Peyer's patch (tissue), 4 donors: ENCODE measurements around the gene EXOC1L. TPM values are rescaled to one million over a fixed set of nuclear protein-coding genes. Genes with fewer than 3 reads are reported as not detected.

ENCODE experiments used
- DNase-seq, 3 donors: peaks; one replicate each; pipeline ENCODE4 v3.0.0-alpha.2; 2017 to 2019
- H3K27ac ChIP-seq, 4 donors: fragments of 200-600 bp; sonication (generic); one replicate each; pipeline ENCODE4 v1.5.1; 2016 to 2019
- H3K27me3 ChIP-seq, 2 donors: fragments of 200-600 bp; sonication (generic); one replicate each; pipeline ENCODE4 v1.5.1; 2019
- H3K36me3 ChIP-seq, 3 donors: fragments of 200-600 bp; sonication (generic); one replicate each; pipeline ENCODE4 v1.5.1; 2016 to 2019
- H3K4me1 ChIP-seq, 4 donors: fragments of 200-600 bp; sonication (generic); one replicate each; pipeline ENCODE4 v1.5.1; 2016 to 2019
- H3K4me3 ChIP-seq, 4 donors: fragments of 200-600 bp; sonication (generic); 1 replicate in 3 of 4; 2 replicates in 1 of 4; pipeline ENCODE4 v1.5.1; 2016 to 2019; ENCODE audit warnings: mild to moderate bottlenecking in 1 of 4
- H3K9me3 ChIP-seq, 4 donors: fragments of 200-600 bp; sonication (generic); one replicate each; pipeline ENCODE4 v1.5.1; 2016 to 2019; ENCODE audit warnings: mild to moderate bottlenecking in 1 of 4
- POLR2A ChIP-seq, 2 donors: fragments of 450-650 bp; IDR thresholded peaks; one replicate each; pipeline ENCODE4 v1.5.1; 2017; ENCODE audit warnings: antibody characterized with exemption in 2 of 2, mild to moderate bottlenecking in 2 of 2, moderate library complexity in 2 of 2
- total RNA-seq, 4 donors: library from RNA; depleted of rRNA; stranded (reverse); fragments of >200 nt; gene quantifications; one replicate each; pipeline ENCODE4 v1.1.0, GENCODE V29; 2016
- TF ChIP-seq, protein P1 (sequence below), 6 experiments: fragments of 450-650 bp in 4 of 6; fragments of 200-600 bp in 2 of 6; sonication (generic) in 1 of 6; IDR thresholded peaks; one replicate each; pipeline ENCODE4 v1.5.1; 2017 to 2019; ENCODE audit warnings: antibody characterized with exemption in 6 of 6, mild to moderate bottlenecking in 3 of 6, moderate library complexity in 1 of 6

The EXOC1L gene
- total RNA-seq, 4 donors from 2014 or later, result not detected

DNA sequence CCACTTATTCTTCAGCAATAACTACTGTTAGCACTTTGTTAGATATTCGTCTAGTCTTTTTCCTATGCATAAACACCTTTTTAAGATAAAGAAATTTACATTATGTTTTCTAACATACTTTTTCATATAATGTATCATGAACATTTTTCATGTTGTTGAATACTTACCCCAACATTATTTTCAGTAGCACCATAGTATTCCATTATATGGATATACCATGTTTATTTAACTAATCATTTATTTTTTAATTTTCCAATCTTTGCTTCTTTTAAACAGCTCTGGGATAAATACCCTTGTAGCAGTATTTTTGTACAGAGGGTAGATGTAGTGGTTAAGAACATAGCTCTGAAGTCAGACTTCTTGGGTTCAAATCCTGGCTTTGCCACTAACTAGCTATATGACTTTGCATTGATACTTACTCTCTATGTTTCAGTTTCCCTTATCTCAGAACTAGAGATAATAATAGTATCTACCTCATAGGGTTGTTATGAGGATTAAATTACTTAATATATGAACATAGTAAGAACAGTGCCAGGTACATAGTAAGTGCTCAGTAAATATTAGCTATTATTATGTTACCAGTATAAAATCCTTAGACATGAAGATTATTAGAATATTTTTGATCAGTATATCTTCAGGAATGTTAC lies 45.1 kb downstream of the EXOC1L start:
- H3K27me3 ChIP-seq, result no peaks in the 10 kb centered on the region
- H3K27ac ChIP-seq, result no peak overlapping the region
- DNase-seq, result no peak
- H3K4me1 ChIP-seq, result no peaks in the 10 kb centered on the region
- peaks cover 0 to 50% (median 3%) of the 10 kb centered on the region in 3 donors for H3K36me3 ChIP-seq
- no peak for TF ChIP-seq POLR2A (IDR thresholded peaks at IDR 0.05)
- TF ChIP-seq, protein P1, sequence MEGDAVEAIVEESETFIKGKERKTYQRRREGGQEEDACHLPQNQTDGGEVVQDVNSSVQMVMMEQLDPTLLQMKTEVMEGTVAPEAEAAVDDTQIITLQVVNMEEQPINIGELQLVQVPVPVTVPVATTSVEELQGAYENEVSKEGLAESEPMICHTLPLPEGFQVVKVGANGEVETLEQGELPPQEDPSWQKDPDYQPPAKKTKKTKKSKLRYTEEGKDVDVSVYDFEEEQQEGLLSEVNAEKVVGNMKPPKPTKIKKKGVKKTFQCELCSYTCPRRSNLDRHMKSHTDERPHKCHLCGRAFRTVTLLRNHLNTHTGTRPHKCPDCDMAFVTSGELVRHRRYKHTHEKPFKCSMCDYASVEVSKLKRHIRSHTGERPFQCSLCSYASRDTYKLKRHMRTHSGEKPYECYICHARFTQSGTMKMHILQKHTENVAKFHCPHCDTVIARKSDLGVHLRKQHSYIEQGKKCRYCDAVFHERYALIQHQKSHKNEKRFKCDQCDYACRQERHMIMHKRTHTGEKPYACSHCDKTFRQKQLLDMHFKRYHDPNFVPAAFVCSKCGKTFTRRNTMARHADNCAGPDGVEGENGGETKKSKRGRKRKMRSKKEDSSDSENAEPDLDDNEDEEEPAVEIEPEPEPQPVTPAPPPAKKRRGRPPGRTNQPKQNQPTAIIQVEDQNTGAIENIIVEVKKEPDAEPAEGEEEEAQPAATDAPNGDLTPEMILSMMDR (IDR thresholded peaks at IDR 0.05), result no peak
- no peaks in the 10 kb centered on the region for H3K9me3 ChIP-seq
- H3K4me3 ChIP-seq, result no peak overlapping the region

DNA sequence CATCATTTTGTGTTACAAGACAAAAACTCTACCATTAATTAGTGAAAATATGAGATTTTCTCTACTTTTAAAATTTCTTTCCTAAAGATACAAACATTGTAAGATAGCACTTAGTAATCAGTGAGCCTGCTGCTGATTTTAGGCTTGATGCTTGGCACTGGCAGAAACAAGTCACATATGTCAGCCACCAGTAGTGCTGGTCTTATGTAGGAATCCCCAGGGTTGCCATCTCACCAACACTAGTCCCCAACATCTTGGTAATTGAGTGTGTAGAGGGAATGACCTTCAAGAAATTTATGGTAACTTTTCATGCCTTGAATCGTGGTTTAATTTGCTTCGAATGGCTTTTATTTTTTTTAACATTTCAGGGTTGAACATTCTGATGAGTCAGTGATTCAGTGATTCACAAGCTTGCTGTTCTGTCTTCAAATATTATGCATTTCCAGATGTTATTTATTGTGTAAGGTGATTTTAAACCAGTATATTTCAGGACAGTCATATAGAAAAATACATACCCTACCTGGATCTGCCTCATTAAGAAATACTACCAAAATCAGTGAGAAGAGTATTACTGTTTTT lies 45.7 kb downstream of the EXOC1L start:
- Histone ChIP-seq H3K27me3 (no peaks in the 10 kb centered on the region), H3K9me3 (no peaks in the 10 kb centered on the region), H3K4me1 (no peaks in the 10 kb centered on the region), H3K36me3 (peaks cover 0 to 56% (median 3%) of the 10 kb centered on the region in 3 donors), H3K27ac (peak overlapping the region in 1 of 4 donors; percentile 59), H3K4me3 (no peak overlapping the region)
- no peak for DNase-seq
- no peak for TF ChIP-seq POLR2A (IDR thresholded peaks at IDR 0.05)
- TF ChIP-seq, protein P1 (IDR thresholded peaks at IDR 0.05), result no peak

GRCh38 chr4:55866290-55866907 lies 46.8 kb downstream of the EXOC1L start:
- peaks cover 0 to 60% (median 7%) of the 10 kb centered on the region in 3 donors for H3K36me3 ChIP-seq
- no peaks in the 10 kb centered on the region for H3K4me1 ChIP-seq
- TF ChIP-seq, protein P1 (IDR thresholded peaks at IDR 0.05), result no peak
- no peak for TF ChIP-seq POLR2A (IDR thresholded peaks at IDR 0.05)
- H3K27ac ChIP-seq, result peak overlapping the region in 2 of 4 donors; percentile 15 to 59
- H3K9me3 ChIP-seq, result no peaks in the 10 kb centered on the region
- DNase-seq, result no peak
- H3K4me3 ChIP-seq, result no peak overlapping the region
- H3K27me3 ChIP-seq, result no peaks in the 10 kb centered on the region

DNA sequence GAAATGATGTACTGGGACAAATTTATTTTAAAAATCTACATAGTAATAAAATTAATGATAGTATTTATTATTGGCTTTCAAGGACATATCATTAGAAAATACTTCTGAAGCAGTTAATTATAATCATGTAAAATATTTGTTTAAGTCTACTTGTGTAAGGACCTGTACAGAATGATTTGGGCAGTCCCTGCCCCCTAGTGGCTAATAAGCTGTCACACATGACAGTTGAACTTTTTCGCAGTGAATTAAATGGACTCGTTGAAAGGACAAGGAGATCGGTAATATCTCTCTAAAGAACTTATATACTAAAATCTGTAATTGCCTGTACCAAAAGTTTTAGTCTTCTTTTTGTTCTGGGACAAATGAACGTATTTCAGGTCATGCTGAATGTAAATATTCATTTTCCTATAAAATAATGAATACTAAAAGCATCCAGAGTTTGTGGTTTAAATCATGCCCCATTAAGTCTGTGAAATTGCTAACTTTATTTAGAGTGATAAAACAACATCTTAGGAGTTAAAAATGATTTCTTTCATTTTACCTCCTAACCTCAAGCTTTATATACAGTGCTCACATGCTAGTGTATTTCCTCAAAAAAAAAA lies 47.5 kb downstream of the EXOC1L start:
- TF ChIP-seq, protein P1 (IDR thresholded peaks at IDR 0.05), result peak in 5 of 6 experiments; percentile 74 to 86 (median 84)
- TF ChIP-seq POLR2A (IDR thresholded peaks at IDR 0.05), result no peak
- peak in 1 of 3 donors; percentile 70 for DNase-seq
- peaks cover 0 to 60% (median 7%) of the 10 kb centered on the region in 3 donors for H3K36me3 ChIP-seq

DNA sequence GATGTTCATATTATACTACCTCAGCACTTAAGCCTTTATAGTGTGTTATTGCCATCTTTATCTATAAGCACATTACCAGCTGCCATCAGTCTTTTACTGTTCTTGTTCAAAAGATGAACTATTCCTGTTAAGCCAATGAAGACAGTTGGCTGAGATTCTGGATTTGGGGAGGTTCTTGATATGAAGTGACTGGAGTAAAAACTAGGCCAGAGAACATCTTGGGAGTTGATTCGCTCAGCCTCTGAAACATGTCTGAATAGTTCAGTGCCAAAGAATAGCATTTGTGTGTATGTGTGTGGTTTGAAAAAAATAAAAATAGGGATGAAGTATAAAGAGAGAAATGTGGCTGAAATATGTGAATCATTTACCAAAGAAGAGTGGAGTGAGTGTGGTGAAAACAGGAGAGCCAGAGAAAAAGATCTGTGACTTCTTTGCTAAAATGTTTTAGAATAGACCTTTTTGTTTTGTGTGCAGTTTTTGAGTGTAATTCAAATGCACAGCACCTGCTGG lies 49.0 kb downstream of the EXOC1L start:
- no peak for DNase-seq
- Histone ChIP-seq H3K27ac (no peak overlapping the region), H3K9me3 (no peaks in the 10 kb centered on the region), H3K36me3 (peaks cover 0 to 69% (median 7%) of the 10 kb centered on the region in 3 donors), H3K27me3 (no peaks in the 10 kb centered on the region), H3K4me1 (no peaks in the 10 kb centered on the region), H3K4me3 (no peak overlapping the region)
- no peak for TF ChIP-seq POLR2A (IDR thresholded peaks at IDR 0.05)
- TF ChIP-seq, protein P1 (IDR thresholded peaks at IDR 0.05), result no peak

More for the DNA sequence above, 47.5 kb downstream of the EXOC1L start:
- H3K9me3 ChIP-seq, result no peaks in the 10 kb centered on the region
- H3K4me3 ChIP-seq, result no peak overlapping the region
- H3K27me3 ChIP-seq, result no peaks in the 10 kb centered on the region
- peak overlapping the region in 1 of 4 donors; percentile 59 for H3K27ac ChIP-seq
- H3K4me1 ChIP-seq, result no peaks in the 10 kb centered on the region
